HCT116 (cell line): Measurements from ENCODE around the gene NSUN7. TPM values are rescaled to one million over a fixed set of nuclear protein-coding genes. Genes with fewer than 3 reads are reported as not detected.

ENCODE experiments used
- ATAC-seq: fragments of 200-7000 bp; cut with Tn5 transposase; 2 replicates; pipeline ENCODE4 v1.9.1; 2020; ENCODE audit warnings: mild to moderate bottlenecking, moderate library complexity
- BruUV-seq: library from RNA; stranded (reverse); fragments of 400-500 nt; replicated peaks from 2 replicates; lab custom pipeline; 2021; lab: Mats Ljungman, UMichigan
- CTCF ChIA-PET: fragments of 300-600 bp; sonication (Branson Sonifier 250); formaldehyde crosslinking; loops from one replicate; lab custom pipeline; 2021; ENCODE audit warnings: antibody characterized with exemption; lab: Charles Lee
- POLR2A ChIA-PET: fragments of 300-600, 350-600 bp; sonication (Branson Sonifier 250); formaldehyde crosslinking; loops from one replicate; lab custom pipeline; 2021; ENCODE audit warnings: antibody characterized with exemption; lab: Charles Lee
- RAD21 ChIA-PET, 2 experiments: fragments of 300-600 bp; sonication (Branson Sonifier 250); formaldehyde crosslinking; loops; one replicate each; lab custom pipeline; 2023; ENCODE audit warnings: low total read pairs in 2 of 2; ENCODE audit not compliant: uncharacterized antibody in 2 of 2, unreplicated experiment in 2 of 2, low non-redundant PET in 1 of 2; lab: Charles Lee
- DNase-seq: peaks from one replicate; pipeline ENCODE4 v3.0.0-alpha.2; 2010; ENCODE audit warnings: low read depth, low spot score
- H2AFZ ChIP-seq: fragments of 200-600 bp; shearing (Covaris generic), sonication (generic); 2 replicates; pipeline ENCODE4 v1.6.1; 2017; ENCODE audit warnings: low read depth, mixed run types, mixed read lengths, antibody characterized with exemption, low read length; ENCODE audit not compliant: poor library complexity, severe bottlenecking
- H3K27ac ChIP-seq: 2 replicates; pipeline ENCODE4 v1.5.1; 2012; ENCODE audit warnings: low read depth, low read length
- H3K27me3 ChIP-seq: fragments of 200-600 bp; sonication (generic); 2 replicates; pipeline ENCODE4 v1.6.1; 2016; ENCODE audit warnings: mixed run types, low read length, mixed read lengths; ENCODE audit not compliant: insufficient read depth
- H3K36me3 ChIP-seq, 2 experiments: fragments of 200-500 bp in 1 of 2; fragments of 200-600 bp in 1 of 2; sonication (Bioruptor generic) in 1 of 2; sonication (generic) in 1 of 2; 2 replicates each; pipeline versions ENCODE4 v1.5.1 to v1.6.1; 2014 to 2016; ENCODE audit warnings: low read length in 2 of 2, inconsistent platforms in 1 of 2, mixed read lengths in 1 of 2, mixed run types in 1 of 2; ENCODE audit not compliant: insufficient read depth in 2 of 2, control insufficient read depth in 1 of 2
- H3K4me1 ChIP-seq, 2 experiments: fragments of 200-600 bp in 1 of 2; sonication (generic) in 1 of 2; 2 replicates each; pipeline versions ENCODE4 v1.5.1 to v1.6.1; 2012 to 2017; ENCODE audit warnings: low read length in 2 of 2, inconsistent platforms in 1 of 2, mild to moderate bottlenecking in 1 of 2, mixed read lengths in 1 of 2, mixed run types in 1 of 2, moderate library complexity in 1 of 2; ENCODE audit not compliant: insufficient read depth in 2 of 2, control insufficient read depth in 1 of 2
- H3K4me2 ChIP-seq: fragments of 200-600 bp; sonication (generic); 2 replicates; pipeline ENCODE4 v1.6.1; 2017; ENCODE audit warnings: mixed run types, low read length, mixed read lengths
- H3K4me3 ChIP-seq, 2 experiments: fragments of 200-600 bp in 1 of 2; sonication (generic) in 1 of 2; replicated peaks in 1 of 2; 2 replicates each; pipeline ENCODE4 v1.5.1; 2011 to 2016; ENCODE audit warnings: low read length in 2 of 2, control low read depth in 1 of 2, low read depth in 1 of 2, mild to moderate bottlenecking in 1 of 2, mixed read lengths in 1 of 2, mixed run types in 1 of 2
- H3K79me2 ChIP-seq: fragments of 200-600 bp; sonication (generic); 2 replicates; pipeline ENCODE4 v1.6.1; 2017; ENCODE audit warnings: mild to moderate bottlenecking, mixed run types, low read length, moderate library complexity, mixed read lengths; ENCODE audit not compliant: insufficient read depth
- H3K9ac ChIP-seq: fragments of 200-600 bp; sonication (generic); 2 replicates; pipeline ENCODE4 v1.6.1; 2016; ENCODE audit warnings: low read length, mixed read lengths
- H3K9me2 ChIP-seq: fragments of 200-600 bp; sonication (generic), shearing (Covaris generic); 2 replicates; pipeline ENCODE4 v1.6.1; 2017; ENCODE audit warnings: mixed run types, mild to moderate bottlenecking, moderate library complexity; ENCODE audit not compliant: insufficient read depth
- H3K9me3 ChIP-seq, 2 experiments: fragments of 200-500 bp in 1 of 2; fragments of 200-600 bp in 1 of 2; sonication (Bioruptor generic) in 1 of 2; sonication (generic) in 1 of 2; 2 replicates each; pipeline ENCODE4 v1.6.1; 2014 to 2017; ENCODE audit warnings: low read length in 2 of 2, mixed read lengths in 2 of 2, inconsistent platforms in 1 of 2, low read depth in 1 of 2, mild to moderate bottlenecking in 1 of 2, mixed run types in 1 of 2, moderate library complexity in 1 of 2; ENCODE audit not compliant: control insufficient read depth in 1 of 2, insufficient read depth in 1 of 2
- H4K20me1 ChIP-seq: fragments of 200-600 bp; sonication (generic), shearing (Covaris generic); 2 replicates; pipeline ENCODE4 v1.6.1; 2017; ENCODE audit warnings: mixed run types, mild to moderate bottlenecking, moderate library complexity; ENCODE audit not compliant: insufficient read depth
- CEBPB ChIP-seq: IDR thresholded peaks from 2 replicates; pipeline ENCODE4 v1.6.1; 2012; ENCODE audit warnings: low read depth
- CTCF ChIP-seq, 3 experiments: fragments of 200-600 bp in 1 of 3; sonication (generic) in 1 of 3; IDR thresholded peaks in 2 of 3; conservative IDR thresholded peaks in 1 of 3; 2 replicates each; pipeline ENCODE4 v1.5.1; 2012 to 2017; ENCODE audit warnings: low read depth in 2 of 3, low read length in 2 of 3, antibody characterized with exemption in 1 of 3, borderline replicate concordance in 1 of 3, control low read depth in 1 of 3, mild to moderate bottlenecking in 1 of 3, mixed read lengths in 1 of 3, mixed run types in 1 of 3, moderate library complexity in 1 of 3; ENCODE audit not compliant: insufficient read depth in 1 of 3
- EGR1 ChIP-seq: IDR thresholded peaks from 2 replicates; pipeline ENCODE4 v1.6.1; 2012; ENCODE audit warnings: low read depth
- MAX ChIP-seq: IDR thresholded peaks from 2 replicates; pipeline ENCODE4 v1.6.1; 2012
- POLR2A ChIP-seq: IDR thresholded peaks from 2 replicates; pipeline ENCODE4 v1.7.0; 2011; ENCODE audit warnings: borderline replicate concordance; ENCODE audit not compliant: insufficient read depth, insufficient read length; ENCODE audit errors: extremely low read depth
- POLR2AphosphoS5 ChIP-seq: IDR thresholded peaks from 2 replicates; pipeline ENCODE4 v1.6.1; 2011; ENCODE audit warnings: mild to moderate bottlenecking, low read depth, low read length, moderate library complexity
- RAD21 ChIP-seq: IDR thresholded peaks from 2 replicates; pipeline ENCODE4 v1.6.1; 2012; ENCODE audit warnings: low read depth, mild to moderate bottlenecking
- REST ChIP-seq: IDR thresholded peaks from 2 replicates; pipeline ENCODE4 v1.6.1; 2012; ENCODE audit warnings: low read depth
- SP1 ChIP-seq: IDR thresholded peaks from 2 replicates; pipeline ENCODE4 v1.6.1; 2012; ENCODE audit warnings: low read depth
- SRF ChIP-seq: IDR thresholded peaks from 2 replicates; pipeline ENCODE4 v1.6.1; 2012; ENCODE audit warnings: low read depth
- TCF7L2 ChIP-seq: IDR thresholded peaks from 2 replicates; pipeline ENCODE4 v1.7.0; 2011; ENCODE audit warnings: borderline replicate concordance, inconsistent platforms; ENCODE audit not compliant: insufficient read depth, insufficient read length; ENCODE audit errors: extremely low read depth
- ZFX ChIP-seq: fragments of 450-650 bp; IDR thresholded peaks from 2 replicates; pipeline ENCODE4 v1.6.1; 2017
- intact Hi-C: fragments of 100-400 bp; cut with micrococcal nuclease; formaldehyde crosslinking; loops from 2 replicates; pipeline ENCODE4 v1.10.0; 2022
- total RNA-seq: library from RNA; stranded (reverse); gene quantifications from one replicate; pipeline ENCODE4 v1.2.1, GENCODE V29; 2021; ENCODE audit not compliant: unreplicated experiment

Gene NSUN7
- total RNA-seq, 1 experiment from 2014 or later: 0.07 TPM

GRCh38 chr4:40828661-40829060 lies 78.9 kb downstream of the NSUN7 start:
- Histone ChIP-seq H3K4me2 (no peak overlapping the region), H3K4me3 (no peak overlapping the region), H3K27me3 (no peaks in the 10 kb centered on the region), H3K9me3 (no peaks in the 10 kb centered on the region), H3K9ac (no peak overlapping the region), H3K36me3 (peaks cover 0 to 4% of the 10 kb centered on the region in 2 experiments; a peak in 1 of 4 replicates), H3K27ac (no peak overlapping the region), H2AFZ (no peak overlapping the region), H3K4me1 (0 out of 4 replicates have a peak, but pooled peaks cover 0 to 5% of the 10 kb centered on the region in 2 experiments), H4K20me1 (no peaks in the 10 kb centered on the region), H3K79me2 (no peaks in the 10 kb centered on the region), H3K9me2 (no peaks in the 10 kb centered on the region)
- TF ChIP-seq CTCF (IDR thresholded peaks at IDR 0.05 in 2 of 3, conservative IDR thresholded peaks at IDR 0.05 in 1 of 3; ENCODE audit: borderline replicate concordance in 1 of 3, insufficient read depth in 1 of 3, low read depth in 2 of 3, low read length in 2 of 3) (no peak), SP1 (no peak), REST (no peak), POLR2AphosphoS5 (no peak), RAD21 (no peak), EGR1 (no peak), MAX (no peak), TCF7L2 (no peak), ZFX (no peak), POLR2A (no peak), SRF (no peak), CEBPB (no peak)
- BruUV-seq: no TSS peak
- POLR2A ChIA-PET: no interaction called here
- intact Hi-C loops: no loop called here
- RAD21 ChIA-PET: no interaction called here
- ATAC-seq (no peak), DNase-seq (no peak)
- CTCF ChIA-PET: interaction anchor here (1.1 kb wide), 1 partner anchor 13 kb away, joined by 3 read pairs; no protein-coding TSS in a partner anchor
